ENCODE results near the gene CCDC149. TPM values are rescaled to one million over a fixed set of nuclear protein-coding genes. Genes with fewer than 3 reads are reported as not detected.

Gene CCDC149
- total and polyA plus RNA-seq, 2 of the 13 experiments (the other 11 are each of a cell fraction or from before 2014, with no cell fraction given), result 0.44 to 0.95 TPM

DNA sequence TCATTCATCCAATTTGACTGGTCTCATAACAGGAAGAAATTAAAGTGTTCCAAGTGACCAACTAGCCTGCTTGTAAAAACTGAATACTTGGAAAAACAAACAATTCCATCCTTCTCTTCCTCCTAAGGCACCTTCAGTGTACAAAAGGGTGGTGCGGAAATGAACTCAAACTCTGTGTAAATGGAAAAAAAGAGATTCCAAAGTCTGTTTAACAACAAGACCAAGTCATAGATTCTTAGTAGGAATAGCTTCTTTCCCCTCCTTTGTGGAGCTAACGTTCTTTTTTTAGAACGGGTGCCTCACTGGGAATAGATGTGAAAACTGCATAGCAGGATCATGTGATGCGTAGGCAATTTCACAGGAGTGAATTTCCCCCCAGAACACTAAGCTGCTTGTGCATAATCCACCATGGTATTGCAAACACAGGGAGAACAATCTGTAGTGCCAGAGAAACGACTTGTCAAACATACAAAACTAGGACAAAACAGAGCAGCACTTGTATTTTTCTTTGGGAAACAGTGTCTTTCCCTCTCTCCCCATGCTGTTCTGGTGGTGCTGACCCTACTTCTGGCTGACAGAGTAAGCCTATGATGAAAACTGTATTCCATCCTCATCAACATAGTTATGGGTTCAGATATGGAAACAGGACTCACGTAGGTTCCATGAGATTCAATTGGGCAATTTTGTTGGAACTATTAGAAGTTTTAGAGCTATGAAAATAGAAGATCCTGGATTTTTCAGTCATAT lies 130.7 kb downstream of the CCDC149 start (continued):
- TF ChIP-seq ZFP91 (CRISPR knock-in tag; IDR thresholded peaks at IDR 0.05; ENCODE audit: borderline replicate concordance) (no peak), ZNF274 (CRISPR knock-in tag; IDR thresholded peaks at IDR 0.05) (no peak)

DNA sequence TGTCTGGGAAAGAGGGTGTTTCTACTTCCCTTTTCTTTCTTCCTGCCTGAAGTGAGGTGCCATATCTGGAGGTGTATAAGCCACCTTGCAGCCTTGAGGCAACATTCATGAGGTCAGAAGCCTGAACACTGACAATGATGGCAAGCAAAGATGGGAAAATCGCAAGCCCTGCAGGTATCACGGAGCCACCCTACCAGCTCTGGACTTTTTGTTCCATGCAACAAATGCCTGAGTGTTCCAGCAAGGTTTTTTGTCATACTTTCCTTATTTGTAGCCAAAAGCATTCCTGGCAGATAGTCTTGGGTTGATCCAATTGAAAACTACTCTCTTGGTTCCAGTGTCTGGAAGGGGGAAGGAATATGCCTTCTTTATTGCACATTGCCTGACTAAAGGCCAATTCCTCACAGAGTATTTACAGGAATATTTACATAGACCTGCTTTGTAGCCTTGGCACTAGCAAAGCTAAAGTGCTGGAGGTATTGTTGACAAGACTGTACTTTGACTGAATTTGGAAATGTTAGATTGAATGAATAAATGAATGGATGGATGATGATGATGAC lies 131.8 kb downstream of the CCDC149 start:
- BruUV-seq (replicated peaks), result no TSS peak
- Histone ChIP-seq H3K4me3 (replicated peaks in 1 of 3; ENCODE audit: insufficient read depth in 1 of 3, low read depth in 2 of 3, low read length in 3 of 3) (no peak overlapping the region), H3K4me1 (ENCODE audit: insufficient read depth, low read length) (no peaks in the 10 kb centered on the region), H2AFZ (ENCODE audit: low read length) (no peak overlapping the region), H3K9me3 (ENCODE audit: low read length) (peaks cover 1% of the 10 kb centered on the region; the same call in 1 of the 2 replicates), H3K27me3 (ENCODE audit: control insufficient read depth in 1 of 2, insufficient read depth in 2 of 2, low read length in 2 of 2) (no peaks in the 10 kb centered on the region), H3K27ac (ENCODE audit: extremely low read length, insufficient read depth, low read length) (no peak overlapping the region), H3K4me2 (ENCODE audit: low read depth, low read length) (no peak overlapping the region), H3K79me2 (ENCODE audit: insufficient read depth, low read length) (no peaks in the 10 kb centered on the region), H4K20me1 (ENCODE audit: insufficient read depth, low read length) (no peaks in the 10 kb centered on the region), H3K9ac (ENCODE audit: insufficient read depth, low read depth, low read length) (no peak overlapping the region), H3K36me3 (replicated peaks in 1 of 2; ENCODE audit: control insufficient read depth in 1 of 2, insufficient read depth in 2 of 2, low read length in 2 of 2) (no peaks in the 10 kb centered on the region)
- DNase-seq (ENCODE audit: low spot score) (no peak), ATAC-seq (no peak), FAIRE-seq (no peak)
- WGBS (ENCODE audit: low lambda C conversion rate), result 57% methylated on average over 2 of the region's 2 CpGs
- ChIA-PET POLR2A (no interaction called here), CTCF (ENCODE audit: low intra/inter-chr PET ratio, low total read pairs) (no interaction called here)
- in situ Hi-C loops (cut with HindIII; ENCODE audit: extremely low pct_ligation_motif_present, low pct_unique_long_range_greater_than_20kb) (no loop called here), intact Hi-C loops (cut with micrococcal nuclease; ENCODE audit: unreplicated experiment) (no loop called here)
- no peak for TF ChIP-seq NFAT5 (CRISPR knock-in tag; IDR thresholded peaks at IDR 0.05)
- no peak for TF ChIP-seq PHF8 (CRISPR knock-in tag; IDR thresholded peaks at IDR 0.05)
- TF ChIP-seq RBAK (CRISPR knock-in tag; IDR thresholded peaks at IDR 0.05), result no peak
- no peak for TF ChIP-seq ZNF549 (CRISPR knock-in tag; IDR thresholded peaks at IDR 0.05)
- TF ChIP-seq ZNF883 (CRISPR knock-in tag; IDR thresholded peaks at IDR 0.05; ENCODE audit: not compliant biosample characterization), result no peak
- no peak for TF ChIP-seq ZNF740 (CRISPR knock-in tag; IDR thresholded peaks at IDR 0.05)
- no peak for TF ChIP-seq HOMEZ (CRISPR knock-in tag; IDR thresholded peaks at IDR 0.05; ENCODE audit: low read depth)
- TF ChIP-seq ZNF800 (CRISPR knock-in tag; IDR thresholded peaks at IDR 0.05), result no peak
- no peak for TF ChIP-seq NKX3-1 (CRISPR knock-in tag; IDR thresholded peaks at IDR 0.05)

Data from HepG2 (cell line).